Stomach (tissue), 4 donors: Measurements from ENCODE around the gene TROAP.

Source experiments
- CTCF ChIP-seq, 7 experiments: fragments of 450-650 bp in 4 of 7; fragments of 200-600 bp in 3 of 7; sonication (generic) in 3 of 7; IDR thresholded peaks; one replicate each; pipeline ENCODE4 v1.5.1; 2016 to 2019; ENCODE audit warnings: antibody characterized with exemption in 7 of 7, control low read depth in 2 of 7, mild to moderate bottlenecking in 1 of 7
- EP300 ChIP-seq: sonication (generic); formaldehyde crosslinking; IDR thresholded peaks from one replicate; pipeline ENCODE4 v1.6.1; 2017; ENCODE audit warnings: antibody characterized with exemption
- POLR2A ChIP-seq, 4 donors: fragments of 450-650 bp; IDR thresholded peaks; one replicate each; pipeline ENCODE4 v1.6.1; 2016; ENCODE audit warnings: antibody characterized with exemption in 4 of 4, control low read depth in 2 of 4, mild to moderate bottlenecking in 1 of 4, moderate library complexity in 1 of 4
- POLR2AphosphoS5 ChIP-seq, 3 donors: sonication (generic); formaldehyde crosslinking; IDR thresholded peaks; one replicate each; pipeline ENCODE4 v1.6.1; 2016; ENCODE audit warnings: antibody characterized with exemption in 3 of 3

GRCh38 chr12:49274396-49275069 is 48.5 kb upstream of the TROAP start:
- TF ChIP-seq CTCF (IDR thresholded peaks at IDR 0.05) (no peak), EP300 (no peak), POLR2A (IDR thresholded peaks at IDR 0.05) (no peak), POLR2AphosphoS5 (IDR thresholded peaks at IDR 0.05) (no peak)
